OCI-LY3 (cell line): ENCODE results near the gene KIF5B.
A peak's percentile ranks its signal among the peaks of the same experiment; 100 is the strongest.
"Not testable (repeated sequence)": the region's sequence is repeated elsewhere in the genome, so short reads cannot be mapped to it uniquely, and the experiment has no call there.

Experiments
- H2AFZ ChIP-seq: fragments of 200-600, 300-600 bp; shearing (Covaris generic); 2 replicates; pipeline ENCODE4 v1.6.0; 2014; ENCODE audit warnings: antibody characterized with exemption, low read depth, low read length
- H3K27ac ChIP-seq: fragments of 200-600, 300-600 bp; sonication (generic); 2 replicates; pipeline ENCODE4 v1.5.1; 2014; ENCODE audit warnings: mild to moderate bottlenecking, low read length, moderate library complexity, mixed read lengths
- H3K27me3 ChIP-seq: fragments of 200-600, 300-600 bp; sonication (generic); 2 replicates; pipeline ENCODE4 v1.6.1; 2014; ENCODE audit warnings: low read depth, low read length, mixed read lengths
- H3K36me3 ChIP-seq: fragments of 200-600, 300-600 bp; sonication (generic); replicated peaks from 2 replicates; pipeline ENCODE3; 2014; ENCODE audit warnings: low read depth, low read length, mixed read lengths
- H3K4me1 ChIP-seq: fragments of 300-600, 200-600 bp; sonication (generic); 2 replicates; pipeline ENCODE4 v1.6.1; 2014; ENCODE audit warnings: low read length, mixed read lengths
- H3K4me2 ChIP-seq: fragments of 200-600, 300-600 bp; sonication (generic); 2 replicates; pipeline ENCODE4 v1.6.1; 2014; ENCODE audit warnings: low read length, mixed read lengths
- H3K4me3 ChIP-seq: fragments of 300-600, 200-600 bp; sonication (generic); 2 replicates; pipeline ENCODE4 v1.5.1; 2014; ENCODE audit warnings: antibody characterized with exemption, mild to moderate bottlenecking, low read length, moderate library complexity
- H3K79me2 ChIP-seq: fragments of 300-600, 200-600 bp; shearing (Covaris generic); 2 replicates; pipeline ENCODE4 v1.6.1; 2014; ENCODE audit warnings: mild to moderate bottlenecking, low read length, mixed read lengths
- H3K9ac ChIP-seq: fragments of 300-600, 200-600 bp; shearing (Covaris generic); 2 replicates; pipeline ENCODE4 v1.6.0; 2014; ENCODE audit warnings: mild to moderate bottlenecking, low read length, moderate library complexity
- H3K9me3 ChIP-seq: fragments of 200-600, 300-600 bp; shearing (Covaris generic); 2 replicates; pipeline ENCODE4 v1.6.1; 2014; ENCODE audit warnings: low read length, mixed read lengths; ENCODE audit not compliant: insufficient read depth
- H4K20me1 ChIP-seq: fragments of 200-600, 300-600 bp; sonication (generic); 2 replicates; pipeline ENCODE4 v1.6.1; 2016; ENCODE audit warnings: low read length, mixed read lengths; ENCODE audit not compliant: insufficient read depth
- EZH2phosphoT487 ChIP-seq: fragments of 200-600 bp; shearing (Covaris generic); IDR thresholded peaks from 2 replicates; pipeline ENCODE4 v1.6.1; 2018; ENCODE audit warnings: antibody characterized with exemption, mixed run types, low read depth
- TF ChIP-seq, protein P1 (sequence below): fragments of 200-600, 300-600 bp; sonication (generic); IDR thresholded peaks from 2 replicates; pipeline ENCODE4 v1.5.1; 2014; ENCODE audit warnings: antibody characterized with exemption, low read length, low read depth

KIF5B gene

DNA sequence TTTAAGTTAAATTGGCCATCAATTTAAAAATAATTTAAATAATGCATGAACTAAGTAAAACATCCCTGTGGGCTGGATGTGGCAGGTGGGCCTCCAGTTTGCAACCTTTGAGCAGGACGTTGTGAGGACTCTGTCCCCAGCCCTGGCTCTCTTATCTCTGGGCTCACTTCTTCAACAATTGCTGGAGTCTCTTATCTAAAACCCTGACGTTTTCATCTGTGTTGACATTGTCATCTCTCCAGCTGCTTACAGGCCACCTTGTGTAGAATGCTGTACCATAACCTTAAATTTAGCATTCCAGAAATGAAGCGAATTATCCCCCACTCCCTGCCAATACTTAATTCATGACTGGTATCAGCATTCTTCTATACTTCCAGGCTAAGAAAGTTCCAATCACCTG is 3.2 kb upstream of the KIF5B start:
- Histone ChIP-seq H3K27ac (no peak overlapping the region), H3K36me3 (no peaks in the 10 kb centered on the region), H3K79me2 (peaks cover 18% of the 10 kb centered on the region), H3K4me3 (no peak overlapping the region), H3K9me3 (no peaks in the 10 kb centered on the region), H3K9ac (no peak overlapping the region), H4K20me1 (peaks cover 10% of the 10 kb centered on the region), H3K4me2 (no peak overlapping the region), H2AFZ (no peak overlapping the region), H3K4me1 (peaks cover 11% of the 10 kb centered on the region), H3K27me3 (no peaks in the 10 kb centered on the region)
- TF ChIP-seq EZH2phosphoT487, result no peak
- TF ChIP-seq, protein P1, sequence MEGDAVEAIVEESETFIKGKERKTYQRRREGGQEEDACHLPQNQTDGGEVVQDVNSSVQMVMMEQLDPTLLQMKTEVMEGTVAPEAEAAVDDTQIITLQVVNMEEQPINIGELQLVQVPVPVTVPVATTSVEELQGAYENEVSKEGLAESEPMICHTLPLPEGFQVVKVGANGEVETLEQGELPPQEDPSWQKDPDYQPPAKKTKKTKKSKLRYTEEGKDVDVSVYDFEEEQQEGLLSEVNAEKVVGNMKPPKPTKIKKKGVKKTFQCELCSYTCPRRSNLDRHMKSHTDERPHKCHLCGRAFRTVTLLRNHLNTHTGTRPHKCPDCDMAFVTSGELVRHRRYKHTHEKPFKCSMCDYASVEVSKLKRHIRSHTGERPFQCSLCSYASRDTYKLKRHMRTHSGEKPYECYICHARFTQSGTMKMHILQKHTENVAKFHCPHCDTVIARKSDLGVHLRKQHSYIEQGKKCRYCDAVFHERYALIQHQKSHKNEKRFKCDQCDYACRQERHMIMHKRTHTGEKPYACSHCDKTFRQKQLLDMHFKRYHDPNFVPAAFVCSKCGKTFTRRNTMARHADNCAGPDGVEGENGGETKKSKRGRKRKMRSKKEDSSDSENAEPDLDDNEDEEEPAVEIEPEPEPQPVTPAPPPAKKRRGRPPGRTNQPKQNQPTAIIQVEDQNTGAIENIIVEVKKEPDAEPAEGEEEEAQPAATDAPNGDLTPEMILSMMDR, result no peak

DNA sequence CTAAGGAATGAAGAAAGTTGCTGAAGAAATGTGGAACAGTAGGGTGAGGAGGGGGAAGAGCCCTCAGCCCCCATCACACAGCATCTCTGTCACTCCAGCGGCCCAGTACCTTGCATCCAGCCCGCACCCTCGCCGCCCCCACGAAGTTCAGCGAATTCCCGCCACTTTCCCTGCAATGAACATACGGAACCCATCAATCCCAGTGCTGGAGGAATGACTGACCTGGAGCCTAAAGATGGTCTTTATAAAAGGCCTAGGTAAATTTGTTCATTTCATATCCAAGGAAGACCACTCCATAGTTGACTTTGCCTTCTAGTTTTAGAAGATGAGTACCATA is 779 bp upstream of the KIF5B start:
- Histone ChIP-seq H3K79me2 (peaks cover 43% of the 10 kb centered on the region), H3K27ac (no peak overlapping the region), H3K27me3 (no peaks in the 10 kb centered on the region), H3K36me3 (peaks cover 3% of the 10 kb centered on the region), H4K20me1 (peaks cover 34% of the 10 kb centered on the region), H3K9me3 (no peaks in the 10 kb centered on the region), H3K4me2 (peak overlapping the region; percentile 96), H3K9ac (peak overlapping the region; percentile 90), H3K4me1 (peaks cover 35% of the 10 kb centered on the region), H2AFZ (peak overlapping the region; percentile 96; the same call in 1 of the 2 replicates), H3K4me3 (peak overlapping the region; percentile 96)
- no peak for TF ChIP-seq EZH2phosphoT487
- TF ChIP-seq, protein P1, result no peak

DNA sequence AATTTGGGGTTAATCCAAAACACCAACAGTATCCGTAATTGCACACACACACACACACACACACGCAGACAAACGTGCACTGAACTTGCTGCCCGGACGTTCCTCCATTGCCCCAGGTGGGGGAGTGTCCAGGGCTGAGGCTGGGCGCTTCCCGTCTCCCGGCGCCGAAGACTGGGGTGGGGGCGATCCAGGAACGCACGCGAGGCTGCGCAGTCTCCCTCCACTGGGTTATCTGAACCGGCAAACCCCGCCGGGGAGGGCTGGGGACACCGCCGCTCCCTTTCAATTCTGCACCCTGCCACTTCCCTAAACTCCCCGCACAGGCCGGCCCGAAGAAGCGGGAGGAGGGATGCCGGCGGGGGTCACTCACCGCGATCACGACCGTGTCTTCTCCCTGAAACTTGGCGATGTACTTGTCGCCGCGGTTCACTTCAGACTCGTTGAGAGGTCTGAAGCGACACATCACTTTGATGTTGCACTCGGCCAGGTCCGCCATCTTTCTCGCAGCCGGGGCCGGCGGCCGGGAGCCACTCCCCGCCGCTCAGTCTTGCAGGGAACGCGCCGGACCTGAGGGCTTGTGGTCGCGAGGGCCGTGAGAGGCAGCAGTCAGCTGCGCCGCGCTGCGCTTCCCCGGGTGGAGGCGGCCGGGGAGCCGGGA is 618 bp downstream of the KIF5B start:
- no peak for TF ChIP-seq EZH2phosphoT487
- TF ChIP-seq, protein P1, result no peak
- Histone ChIP-seq H2AFZ (peak overlapping the region; percentile 56; the same call in 1 of the 2 replicates), H3K4me3 (peak overlapping the region; percentile 96), H3K9me3 (no peaks in the 10 kb centered on the region), H4K20me1 (peaks cover 48% of the 10 kb centered on the region), H3K4me1 (peaks cover 40% of the 10 kb centered on the region), H3K27ac (peak overlapping the region; percentile 73), H3K36me3 (peaks cover 3% of the 10 kb centered on the region), H3K27me3 (no peaks in the 10 kb centered on the region), H3K79me2 (peaks cover 57% of the 10 kb centered on the region), H3K9ac (peak overlapping the region; percentile 90), H3K4me2 (peak overlapping the region; percentile 82)

DNA sequence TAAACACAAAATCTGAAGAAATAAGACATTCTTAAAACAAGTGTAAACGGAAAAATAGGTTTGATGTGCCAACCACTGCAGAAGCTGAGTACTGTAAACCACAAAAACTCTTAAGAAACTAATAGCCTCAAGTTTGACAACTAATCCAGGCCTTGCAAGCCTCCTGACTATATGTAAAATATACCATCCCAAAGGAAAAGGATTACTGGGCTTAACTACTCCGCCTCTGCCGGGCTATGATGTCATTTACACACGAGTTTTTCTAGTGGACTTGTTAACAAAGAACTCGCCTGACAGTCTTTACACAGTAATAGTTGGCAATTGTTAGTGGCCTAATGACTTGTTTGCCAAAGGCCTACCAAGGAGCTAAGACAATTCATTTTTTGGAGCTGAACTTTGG is 2.1 kb downstream of the KIF5B start:
- H3K4me1 ChIP-seq, result peaks cover 40% of the 10 kb centered on the region
- no peak for TF ChIP-seq EZH2phosphoT487
- TF ChIP-seq, protein P1, result no peak
- H2AFZ ChIP-seq, result no peak overlapping the region
- peaks cover 72% of the 10 kb centered on the region for H3K79me2 ChIP-seq
- H3K36me3 ChIP-seq, result peaks cover 7% of the 10 kb centered on the region
- no peaks in the 10 kb centered on the region for H3K27me3 ChIP-seq
- peak overlapping the region; percentile 82 for H3K4me2 ChIP-seq
- H3K27ac ChIP-seq, result no peak overlapping the region
- H4K20me1 ChIP-seq, result peaks cover 64% of the 10 kb centered on the region
- 0 out of 2 replicates have a peak overlapping the region, but pooled peaks have one; percentile 90 for H3K9ac ChIP-seq
- peak overlapping the region; percentile 96 for H3K4me3 ChIP-seq
- H3K9me3 ChIP-seq, result no peaks in the 10 kb centered on the region

DNA sequence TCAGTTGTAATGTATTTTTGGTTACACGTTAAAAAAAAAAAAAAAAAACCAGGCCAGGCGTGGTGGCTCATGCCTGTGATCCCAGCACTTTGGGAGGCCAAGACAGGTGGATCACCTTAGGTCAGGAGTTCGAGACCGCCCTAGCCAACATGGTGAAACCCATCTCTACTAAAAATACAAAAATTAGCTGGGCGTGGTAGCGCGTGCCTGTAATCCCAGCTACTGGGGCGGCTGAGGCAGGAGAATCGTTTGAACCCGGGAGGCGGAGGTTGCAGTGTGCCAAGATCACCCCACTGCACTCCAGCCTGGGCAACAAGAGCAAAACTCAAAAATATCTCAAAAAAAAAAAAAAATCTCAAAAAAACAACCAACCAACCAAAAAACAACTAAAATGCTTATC is 2.8 kb downstream of the KIF5B start:
- H3K36me3 ChIP-seq, H2AFZ ChIP-seq, H3K9me3 ChIP-seq, H3K4me3 ChIP-seq, H3K27me3 ChIP-seq, H3K9ac ChIP-seq, H3K27ac ChIP-seq: not testable (repeated sequence)
- H3K79me2 ChIP-seq, result peaks cover 79% of the 10 kb centered on the region
- peaks cover 70% of the 10 kb centered on the region for H4K20me1 ChIP-seq
- peak overlapping the region; percentile 82; the same call in 1 of the 2 replicates for H3K4me2 ChIP-seq
- peaks cover 40% of the 10 kb centered on the region for H3K4me1 ChIP-seq
